H1 (cell line): ENCODE data around the gene DTX2. TPM values are rescaled to one million over a fixed set of nuclear protein-coding genes. Genes with fewer than 3 reads are reported as not detected.
"Not testable (repeated sequence)": the region's sequence is repeated elsewhere in the genome, so short reads cannot be mapped to it uniquely, and the experiment has no call there.

Experiments used
- CTCF ChIA-PET: fragments of 300-600 bp; sonication (Branson Sonifier 250); formaldehyde crosslinking; loops from one replicate; lab custom pipeline; 2021; ENCODE audit not compliant: partially characterized antibody; lab: Charles Lee
- POLR2A ChIA-PET: fragments of 300-600 bp; sonication (Branson Sonifier 250); formaldehyde crosslinking; loops from one replicate; lab custom pipeline; 2021; ENCODE audit warnings: inconsistent platforms; ENCODE audit not compliant: partially characterized antibody; lab: Charles Lee
- DNase-seq, 2 experiments: peaks; one replicate each; pipeline versions ENCODE4 v3.0.0 to v3.0.0-alpha.2; 2010 to 2022; ENCODE audit warnings: low spot score in 2 of 2, low read depth in 1 of 2, mixed read lengths in 1 of 2
- FAIRE-seq: peaks from 2 replicates; lab custom pipeline; 2011; peaks lifted over from hg19 to GRCh38; lab: Jason Lieb, UNC
- H2AFZ ChIP-seq: 2 replicates; pipeline ENCODE4 v1.8.1; 2012; ENCODE audit warnings: low read length, inconsistent platforms
- H2AK5ac ChIP-seq: 2 replicates; pipeline ENCODE4 v1.6.1; 2013; ENCODE audit warnings: low read depth, low read length
- H2BK120ac ChIP-seq: replicated peaks from 2 replicates; pipeline ENCODE3; 2013; ENCODE audit warnings: low read depth, low read length, inconsistent platforms
- H2BK12ac ChIP-seq: 2 replicates; pipeline ENCODE4 v1.6.1; 2013; ENCODE audit warnings: low read depth, low read length
- H2BK15ac ChIP-seq: 2 replicates; pipeline ENCODE4 v1.6.1; 2013; ENCODE audit warnings: low read length
- H2BK20ac ChIP-seq: 2 replicates; pipeline ENCODE4 v1.6.1; 2013; ENCODE audit warnings: low read length
- H2BK5ac ChIP-seq: 2 replicates; pipeline ENCODE4 v1.6.1; 2013; ENCODE audit warnings: low read depth, low read length
- H3K14ac ChIP-seq: 2 replicates; pipeline ENCODE4 v1.6.1; 2013; ENCODE audit warnings: inconsistent platforms; ENCODE audit not compliant: insufficient read length
- H3K18ac ChIP-seq: 2 replicates; pipeline ENCODE4 v1.6.1; 2013; ENCODE audit warnings: low read length; ENCODE audit errors: extremely low read depth
- H3K23ac ChIP-seq: 2 replicates; pipeline ENCODE4 v1.6.1; 2013; ENCODE audit warnings: inconsistent platforms; ENCODE audit not compliant: insufficient read length
- H3K23me2 ChIP-seq: 2 replicates; pipeline ENCODE4 v1.6.1; 2013; ENCODE audit warnings: low read depth, low read length
- H3K27ac ChIP-seq: 2 replicates; pipeline ENCODE4 v1.6.1; 2011; ENCODE audit warnings: low read depth, low read length, inconsistent platforms
- H3K27me3 ChIP-seq, 4 experiments: replicated peaks in 1 of 4; 1 replicate in 1 of 4; 2 replicates in 3 of 4; pipeline versions ENCODE4 v1.6.1 to v1.8.1; 2011 to 2013; ENCODE audit warnings: low read length in 3 of 4, mild to moderate bottlenecking in 3 of 4, inconsistent platforms in 2 of 4, mixed read lengths in 2 of 4, moderate library complexity in 1 of 4; ENCODE audit not compliant: control insufficient read depth in 3 of 4, insufficient read depth in 3 of 4; ENCODE audit errors: extremely low read depth in 1 of 4
- H3K36me3 ChIP-seq, 4 experiments: 2 replicates each; pipeline versions ENCODE4 v1.6.1 to v1.8.1; 2011 to 2013; ENCODE audit warnings: mild to moderate bottlenecking in 4 of 4, low read length in 3 of 4, moderate library complexity in 2 of 4, control low read depth in 1 of 4, inconsistent platforms in 1 of 4; ENCODE audit not compliant: insufficient read depth in 4 of 4, control insufficient read depth in 2 of 4
- H3K4ac ChIP-seq: replicated peaks from 2 replicates; pipeline ENCODE3; 2013; ENCODE audit warnings: low read length, low read depth, mixed read lengths, inconsistent platforms; ENCODE audit not compliant: insufficient read length
- H3K4me1 ChIP-seq, 4 experiments: replicated peaks in 1 of 4; 1 replicate in 1 of 4; 2 replicates in 3 of 4; pipeline versions ENCODE4 v1.6.1 to v1.8.1; 2011 to 2013; ENCODE audit warnings: low read length in 3 of 4, inconsistent platforms in 2 of 4, mixed read lengths in 1 of 4; ENCODE audit not compliant: insufficient read depth in 4 of 4, control insufficient read depth in 3 of 4
- H3K4me2 ChIP-seq, 2 experiments: 2 replicates each; pipeline versions ENCODE4 v1.6.1 to v1.8.1; 2011 to 2013; ENCODE audit warnings: low read depth in 2 of 2, low read length in 2 of 2, control low read depth in 1 of 2, inconsistent platforms in 1 of 2, mild to moderate bottlenecking in 1 of 2; ENCODE audit not compliant: insufficient read depth in 1 of 2
- H3K4me3 ChIP-seq, 4 experiments: fragments of 200-600, 300-600 bp in 1 of 4; sonication (generic), shearing (Covaris generic), sonication (Bioruptor Twin) in 1 of 4; 2 replicates each; pipeline versions ENCODE4 v1.5.1 to v1.8.1; 2011 to 2016; ENCODE audit warnings: low read length in 4 of 4, low read depth in 3 of 4, control low read depth in 2 of 4, inconsistent platforms in 2 of 4, mild to moderate bottlenecking in 2 of 4, mixed read lengths in 1 of 4, moderate library complexity in 1 of 4; ENCODE audit not compliant: insufficient read depth in 2 of 4; ENCODE audit errors: extremely low read depth in 1 of 4
- H3K56ac ChIP-seq: replicated peaks from 2 replicates; pipeline ENCODE3; 2013; ENCODE audit warnings: low read depth, mild to moderate bottlenecking, mixed read lengths, low read length, inconsistent platforms; ENCODE audit not compliant: insufficient read length
- H3K79me1 ChIP-seq: 2 replicates; pipeline ENCODE4 v1.6.1; 2013; ENCODE audit warnings: low read depth, low read length, control low read depth
- H3K79me2 ChIP-seq, 2 experiments: 2 replicates each; pipeline versions ENCODE4 v1.6.1 to v1.8.1; 2012 to 2013; ENCODE audit warnings: low read length in 2 of 2, mild to moderate bottlenecking in 2 of 2, inconsistent platforms in 1 of 2; ENCODE audit not compliant: insufficient read depth in 2 of 2, control insufficient read depth in 1 of 2
- H3K9ac ChIP-seq, 4 experiments: replicated peaks in 1 of 4; 1 replicate in 1 of 4; 2 replicates in 3 of 4; pipeline versions ENCODE4 v1.6.1 to v1.8.1; 2011 to 2013; ENCODE audit warnings: low read depth in 3 of 4, low read length in 3 of 4, control low read depth in 2 of 4, mild to moderate bottlenecking in 2 of 4, moderate library complexity in 2 of 4, inconsistent platforms in 1 of 4; ENCODE audit errors: extremely low read depth in 1 of 4
- H3K9me3 ChIP-seq, 2 experiments: 2 replicates each; pipeline versions ENCODE4 v1.6.1 to v1.8.1; 2012 to 2013; ENCODE audit warnings: mild to moderate bottlenecking in 2 of 2, moderate library complexity in 2 of 2, control low read depth in 1 of 2, inconsistent platforms in 1 of 2, low read depth in 1 of 2, low read length in 1 of 2, mixed read lengths in 1 of 2; ENCODE audit not compliant: insufficient read depth in 2 of 2
- H4K20me1 ChIP-seq, 2 experiments: replicated peaks in 1 of 2; 2 replicates each; pipeline versions ENCODE3 to v1.8.1; 2011 to 2013; ENCODE audit warnings: inconsistent platforms in 2 of 2, low read length in 2 of 2, mild to moderate bottlenecking in 1 of 2; ENCODE audit not compliant: insufficient read depth in 2 of 2, control insufficient read depth in 1 of 2
- H4K5ac ChIP-seq: 2 replicates; pipeline ENCODE4 v1.6.1; 2013; ENCODE audit warnings: low read length, low read depth, mixed read lengths, inconsistent platforms; ENCODE audit not compliant: insufficient read length
- H4K8ac ChIP-seq: 2 replicates; pipeline ENCODE4 v1.8.0; 2013; ENCODE audit warnings: mild to moderate bottlenecking, moderate library complexity, low read length, inconsistent platforms; ENCODE audit not compliant: insufficient read depth; ENCODE audit errors: extremely low read depth
- H4K91ac ChIP-seq: replicated peaks from 2 replicates; pipeline ENCODE3; 2013; ENCODE audit warnings: low read length, mixed read lengths, inconsistent platforms; ENCODE audit not compliant: insufficient read length
- WGBS, 2 experiments: shearing (Covaris generic) in 1 of 2; methylation state at CpG; one replicate each; pipeline versions ENCODE4 v1.1.6 to v1.1.7; 2013 to 2015; ENCODE audit warnings: low lambda C conversion rate in 2 of 2, mixed read lengths in 2 of 2, inconsistent platforms in 1 of 2, low coverage in 1 of 2, missing lambda C conversion rate in 1 of 2; ENCODE audit not compliant: insufficient replicate concordance in 2 of 2, insufficient coverage in 1 of 2, insufficient read length in 1 of 2; ENCODE audit errors: extremely low coverage in 1 of 2, missing lambda C conversion rate in 1 of 2; 5-methylcytosine and 5-hydroxymethylcytosine counted together
- polyA plus RNA-seq, 7 experiments: library from polyadenylated mRNA; depleted of rRNA in 3 of 7; stranded (reverse) in 5 of 7; unstranded in 2 of 7; fragments of >200 nt in 5 of 7; fragments of 200-250 nt in 2 of 7; gene quantifications; 1 replicate in 5 of 7; 2 replicates in 1 of 7; 4 replicates in 1 of 7; pipeline versions ENCODE4 v1.2.1 to v1.2.3, GENCODE V29; 2011 to 2013; ENCODE audit warnings: missing spikeins in 2 of 7, mixed read lengths in 2 of 7
- total RNA-seq: library from RNA; stranded (reverse); fragmentation: NEBNext Ultra II Directional; extraction: Animal tissue kit (Norgen Biotek cat#: 25700); gene quantifications from 2 replicates; pipeline ENCODE4 v1.2.1, GENCODE V29; 2021

Gene DTX2
- total and polyA plus RNA-seq, 2 of the 8 experiments (the other 6 are each of a cell fraction or from before 2014, with no cell fraction given) = 37.4 to 59.1 TPM

DNA sequence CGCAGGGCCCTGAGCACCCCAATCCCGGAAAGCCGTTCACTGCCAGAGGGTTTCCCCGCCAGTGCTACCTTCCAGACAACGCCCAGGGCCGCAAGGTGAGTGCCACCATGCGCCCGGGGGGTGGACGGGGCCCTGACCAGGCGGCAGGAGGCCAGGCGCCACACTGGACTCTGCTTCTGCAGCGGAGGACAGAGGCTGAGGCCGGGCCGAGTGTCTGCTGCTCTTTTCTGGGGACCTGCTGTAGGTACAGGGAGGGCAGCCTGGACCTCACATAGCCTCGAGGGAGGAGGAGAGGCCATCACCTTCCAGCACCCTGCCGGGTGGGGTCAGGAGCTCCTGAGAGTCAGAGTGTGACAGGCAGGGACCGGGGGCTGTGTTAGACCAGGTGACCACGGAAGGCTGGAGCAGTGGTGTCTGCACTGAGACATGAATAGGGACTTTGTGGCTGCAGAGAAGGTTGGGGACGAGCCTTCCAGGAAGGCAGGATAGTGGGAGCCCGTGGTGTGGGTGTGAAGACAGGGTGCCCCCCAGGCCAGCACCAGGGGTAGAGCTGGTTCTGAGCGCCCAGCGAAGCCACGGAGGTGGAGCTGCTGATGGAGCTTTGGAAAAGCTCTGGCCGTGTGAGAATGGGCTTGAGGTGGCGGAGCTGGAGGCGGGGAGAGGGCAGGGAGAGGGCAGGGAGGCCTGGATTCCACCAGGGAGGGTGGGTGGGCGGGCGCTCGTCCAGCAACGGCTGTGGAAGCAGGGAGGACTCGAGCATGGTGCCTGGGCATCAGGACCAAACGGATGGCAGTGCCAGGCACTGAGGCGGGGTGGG lies 43.0 kb downstream of the DTX2 start:
- H2BK120ac ChIP-seq, H3K4me2 ChIP-seq, H3K18ac ChIP-seq, H2BK20ac ChIP-seq, H4K20me1 ChIP-seq, H3K23me2 ChIP-seq, H2AK5ac ChIP-seq, DNase-seq, H3K27ac ChIP-seq, H3K36me3 ChIP-seq, H3K14ac ChIP-seq, H3K4me3 ChIP-seq, H2BK12ac ChIP-seq, H3K79me1 ChIP-seq, H3K23ac ChIP-seq, H3K4ac ChIP-seq, H3K79me2 ChIP-seq, H4K8ac ChIP-seq, H3K9ac ChIP-seq, FAIRE-seq, H2BK15ac ChIP-seq, H4K5ac ChIP-seq, H3K56ac ChIP-seq, H3K9me3 ChIP-seq, H2BK5ac ChIP-seq, H3K27me3 ChIP-seq, CTCF ChIA-PET, H2AFZ ChIP-seq, H3K4me1 ChIP-seq, H4K91ac ChIP-seq: not testable (repeated sequence)
- WGBS, 2 experiments = 90% methylated on average over 7 of the region's 33 CpGs; no CpG with 5 or more reads in 1 of the 2 experiments
- POLR2A ChIA-PET = interaction anchor here (0.5 kb wide), 1 partner anchor 330 kb away, joined by 3 read pairs; no protein-coding TSS in a partner anchor
